ENCODE measurements around the gene OSMR.

GRCh38 chr5:38899936-38900335 is 54.1 kb downstream of the OSMR start:
- no peak for TF ChIP-seq FOXM1 (IDR thresholded peaks at IDR 0.05; ENCODE audit: low read depth)
- TF ChIP-seq USF2 (IDR thresholded peaks at IDR 0.05; ENCODE audit: borderline replicate concordance, low read depth, low read length), result no peak
- TF ChIP-seq RFX5 (IDR thresholded peaks at IDR 0.05; ENCODE audit: low read length), result no peak
- TF ChIP-seq CTCF (IDR thresholded peaks at IDR 0.05), result no peak
- no peak for TF ChIP-seq EP300 (IDR thresholded peaks at IDR 0.05; ENCODE audit: borderline replicate concordance in 1 of 2, low read depth in 1 of 2, low read length in 1 of 2)
- no peak for TF ChIP-seq REST (IDR thresholded peaks at IDR 0.05; ENCODE audit: low read depth, low read length)
- no peak for TF ChIP-seq NRF1 (IDR thresholded peaks at IDR 0.05; ENCODE audit: low read depth, low read length)
- TF ChIP-seq YY1 (IDR thresholded peaks at IDR 0.05; ENCODE audit: low read depth), result no peak
- no peak for TF ChIP-seq CHD2 (IDR thresholded peaks at IDR 0.05; ENCODE audit: low read length, partially characterized antibody)
- TF ChIP-seq MAX (IDR thresholded peaks at IDR 0.05; ENCODE audit: low read depth), result no peak
- no peak for TF ChIP-seq POLR2AphosphoS5 (IDR thresholded peaks at IDR 0.05; ENCODE audit: low read depth, low read length)

All from SK-N-SH (cell line).